H1 (cell line): ENCODE measurements around the gene EXOC1L. TPM values are rescaled to one million over a fixed set of nuclear protein-coding genes. Genes with fewer than 3 reads are reported as not detected.

Experiments
- CTCF ChIA-PET: fragments of 300-600 bp; sonication (Branson Sonifier 250); formaldehyde crosslinking; loops from one replicate; lab custom pipeline; 2021; ENCODE audit not compliant: partially characterized antibody; lab: Charles Lee
- POLR2A ChIA-PET: fragments of 300-600 bp; sonication (Branson Sonifier 250); formaldehyde crosslinking; loops from one replicate; lab custom pipeline; 2021; ENCODE audit warnings: inconsistent platforms; ENCODE audit not compliant: partially characterized antibody; lab: Charles Lee
- DNase-seq, 2 experiments: peaks; one replicate each; pipeline versions ENCODE4 v3.0.0 to v3.0.0-alpha.2; 2010 to 2022; ENCODE audit warnings: low spot score in 2 of 2, low read depth in 1 of 2, mixed read lengths in 1 of 2
- FAIRE-seq: peaks from 2 replicates; lab custom pipeline; 2011; peaks lifted over from hg19 to GRCh38; lab: Jason Lieb, UNC
- H2AFZ ChIP-seq: 2 replicates; pipeline ENCODE4 v1.8.1; 2012; ENCODE audit warnings: low read length, inconsistent platforms
- H2AK5ac ChIP-seq: 2 replicates; pipeline ENCODE4 v1.6.1; 2013; ENCODE audit warnings: low read depth, low read length
- H2BK120ac ChIP-seq: replicated peaks from 2 replicates; pipeline ENCODE3; 2013; ENCODE audit warnings: low read depth, low read length, inconsistent platforms
- H2BK12ac ChIP-seq: 2 replicates; pipeline ENCODE4 v1.6.1; 2013; ENCODE audit warnings: low read depth, low read length
- H2BK15ac ChIP-seq: 2 replicates; pipeline ENCODE4 v1.6.1; 2013; ENCODE audit warnings: low read length
- H2BK20ac ChIP-seq: 2 replicates; pipeline ENCODE4 v1.6.1; 2013; ENCODE audit warnings: low read length
- H2BK5ac ChIP-seq: 2 replicates; pipeline ENCODE4 v1.6.1; 2013; ENCODE audit warnings: low read depth, low read length
- H3K14ac ChIP-seq: 2 replicates; pipeline ENCODE4 v1.6.1; 2013; ENCODE audit warnings: inconsistent platforms; ENCODE audit not compliant: insufficient read length
- H3K18ac ChIP-seq: 2 replicates; pipeline ENCODE4 v1.6.1; 2013; ENCODE audit warnings: low read length; ENCODE audit errors: extremely low read depth
- H3K23ac ChIP-seq: 2 replicates; pipeline ENCODE4 v1.6.1; 2013; ENCODE audit warnings: inconsistent platforms; ENCODE audit not compliant: insufficient read length
- H3K23me2 ChIP-seq: 2 replicates; pipeline ENCODE4 v1.6.1; 2013; ENCODE audit warnings: low read depth, low read length
- H3K27ac ChIP-seq: 2 replicates; pipeline ENCODE4 v1.6.1; 2011; ENCODE audit warnings: low read depth, low read length, inconsistent platforms
- H3K27me3 ChIP-seq, 4 experiments: replicated peaks in 1 of 4; 1 replicate in 1 of 4; 2 replicates in 3 of 4; pipeline versions ENCODE4 v1.6.1 to v1.8.1; 2011 to 2013; ENCODE audit warnings: low read length in 3 of 4, mild to moderate bottlenecking in 3 of 4, inconsistent platforms in 2 of 4, mixed read lengths in 2 of 4, moderate library complexity in 1 of 4; ENCODE audit not compliant: control insufficient read depth in 3 of 4, insufficient read depth in 3 of 4; ENCODE audit errors: extremely low read depth in 1 of 4
- H3K36me3 ChIP-seq, 4 experiments: 2 replicates each; pipeline versions ENCODE4 v1.6.1 to v1.8.1; 2011 to 2013; ENCODE audit warnings: mild to moderate bottlenecking in 4 of 4, low read length in 3 of 4, moderate library complexity in 2 of 4, control low read depth in 1 of 4, inconsistent platforms in 1 of 4; ENCODE audit not compliant: insufficient read depth in 4 of 4, control insufficient read depth in 2 of 4
- H3K4ac ChIP-seq: replicated peaks from 2 replicates; pipeline ENCODE3; 2013; ENCODE audit warnings: low read length, low read depth, mixed read lengths, inconsistent platforms; ENCODE audit not compliant: insufficient read length
- H3K4me1 ChIP-seq, 4 experiments: replicated peaks in 1 of 4; 1 replicate in 1 of 4; 2 replicates in 3 of 4; pipeline versions ENCODE4 v1.6.1 to v1.8.1; 2011 to 2013; ENCODE audit warnings: low read length in 3 of 4, inconsistent platforms in 2 of 4, mixed read lengths in 1 of 4; ENCODE audit not compliant: insufficient read depth in 4 of 4, control insufficient read depth in 3 of 4
- H3K4me2 ChIP-seq, 2 experiments: 2 replicates each; pipeline versions ENCODE4 v1.6.1 to v1.8.1; 2011 to 2013; ENCODE audit warnings: low read depth in 2 of 2, low read length in 2 of 2, control low read depth in 1 of 2, inconsistent platforms in 1 of 2, mild to moderate bottlenecking in 1 of 2; ENCODE audit not compliant: insufficient read depth in 1 of 2
- H3K4me3 ChIP-seq, 4 experiments: fragments of 200-600, 300-600 bp in 1 of 4; sonication (generic), shearing (Covaris generic), sonication (Bioruptor Twin) in 1 of 4; 2 replicates each; pipeline versions ENCODE4 v1.5.1 to v1.8.1; 2011 to 2016; ENCODE audit warnings: low read length in 4 of 4, low read depth in 3 of 4, control low read depth in 2 of 4, inconsistent platforms in 2 of 4, mild to moderate bottlenecking in 2 of 4, mixed read lengths in 1 of 4, moderate library complexity in 1 of 4; ENCODE audit not compliant: insufficient read depth in 2 of 4; ENCODE audit errors: extremely low read depth in 1 of 4
- H3K56ac ChIP-seq: replicated peaks from 2 replicates; pipeline ENCODE3; 2013; ENCODE audit warnings: low read depth, mild to moderate bottlenecking, mixed read lengths, low read length, inconsistent platforms; ENCODE audit not compliant: insufficient read length
- H3K79me1 ChIP-seq: 2 replicates; pipeline ENCODE4 v1.6.1; 2013; ENCODE audit warnings: low read depth, low read length, control low read depth
- H3K79me2 ChIP-seq, 2 experiments: 2 replicates each; pipeline versions ENCODE4 v1.6.1 to v1.8.1; 2012 to 2013; ENCODE audit warnings: low read length in 2 of 2, mild to moderate bottlenecking in 2 of 2, inconsistent platforms in 1 of 2; ENCODE audit not compliant: insufficient read depth in 2 of 2, control insufficient read depth in 1 of 2
- H3K9ac ChIP-seq, 4 experiments: replicated peaks in 1 of 4; 1 replicate in 1 of 4; 2 replicates in 3 of 4; pipeline versions ENCODE4 v1.6.1 to v1.8.1; 2011 to 2013; ENCODE audit warnings: low read depth in 3 of 4, low read length in 3 of 4, control low read depth in 2 of 4, mild to moderate bottlenecking in 2 of 4, moderate library complexity in 2 of 4, inconsistent platforms in 1 of 4; ENCODE audit errors: extremely low read depth in 1 of 4
- H3K9me3 ChIP-seq, 2 experiments: 2 replicates each; pipeline versions ENCODE4 v1.6.1 to v1.8.1; 2012 to 2013; ENCODE audit warnings: mild to moderate bottlenecking in 2 of 2, moderate library complexity in 2 of 2, control low read depth in 1 of 2, inconsistent platforms in 1 of 2, low read depth in 1 of 2, low read length in 1 of 2, mixed read lengths in 1 of 2; ENCODE audit not compliant: insufficient read depth in 2 of 2
- H4K20me1 ChIP-seq, 2 experiments: replicated peaks in 1 of 2; 2 replicates each; pipeline versions ENCODE3 to v1.8.1; 2011 to 2013; ENCODE audit warnings: inconsistent platforms in 2 of 2, low read length in 2 of 2, mild to moderate bottlenecking in 1 of 2; ENCODE audit not compliant: insufficient read depth in 2 of 2, control insufficient read depth in 1 of 2
- H4K5ac ChIP-seq: 2 replicates; pipeline ENCODE4 v1.6.1; 2013; ENCODE audit warnings: low read length, low read depth, mixed read lengths, inconsistent platforms; ENCODE audit not compliant: insufficient read length
- H4K8ac ChIP-seq: 2 replicates; pipeline ENCODE4 v1.8.0; 2013; ENCODE audit warnings: mild to moderate bottlenecking, moderate library complexity, low read length, inconsistent platforms; ENCODE audit not compliant: insufficient read depth; ENCODE audit errors: extremely low read depth
- H4K91ac ChIP-seq: replicated peaks from 2 replicates; pipeline ENCODE3; 2013; ENCODE audit warnings: low read length, mixed read lengths, inconsistent platforms; ENCODE audit not compliant: insufficient read length
- CEBPB ChIP-seq: IDR thresholded peaks from 2 replicates; pipeline ENCODE4 v1.6.1; 2012; ENCODE audit warnings: low read depth, low read length
- CHD1 ChIP-seq: IDR thresholded peaks from 2 replicates; pipeline ENCODE4 v1.6.1; 2012; ENCODE audit warnings: low read depth, low read length, improper control_type of control experiment
- SAP30 ChIP-seq: fragments of 300-600 bp; sonication (generic); IDR thresholded peaks from 2 replicates; pipeline ENCODE4 v1.7.1; 2012; ENCODE audit warnings: low read length, moderate library complexity, mild to moderate bottlenecking, inconsistent platforms; ENCODE audit not compliant: insufficient read depth, insufficient replicate concordance
- WGBS, 2 experiments: shearing (Covaris generic) in 1 of 2; methylation state at CpG; one replicate each; pipeline versions ENCODE4 v1.1.6 to v1.1.7; 2013 to 2015; ENCODE audit warnings: low lambda C conversion rate in 2 of 2, mixed read lengths in 2 of 2, inconsistent platforms in 1 of 2, low coverage in 1 of 2, missing lambda C conversion rate in 1 of 2; ENCODE audit not compliant: insufficient replicate concordance in 2 of 2, insufficient coverage in 1 of 2, insufficient read length in 1 of 2; ENCODE audit errors: extremely low coverage in 1 of 2, missing lambda C conversion rate in 1 of 2; 5-methylcytosine and 5-hydroxymethylcytosine counted together
- polyA plus RNA-seq, 7 experiments: library from polyadenylated mRNA; depleted of rRNA in 3 of 7; stranded (reverse) in 5 of 7; unstranded in 2 of 7; fragments of >200 nt in 5 of 7; fragments of 200-250 nt in 2 of 7; gene quantifications; 1 replicate in 5 of 7; 2 replicates in 1 of 7; 4 replicates in 1 of 7; pipeline versions ENCODE4 v1.2.1 to v1.2.3, GENCODE V29; 2011 to 2013; ENCODE audit warnings: missing spikeins in 2 of 7, mixed read lengths in 2 of 7
- total RNA-seq: library from RNA; stranded (reverse); fragmentation: NEBNext Ultra II Directional; extraction: Animal tissue kit (Norgen Biotek cat#: 25700); gene quantifications from 2 replicates; pipeline ENCODE4 v1.2.1, GENCODE V29; 2021

The EXOC1L gene
- total and polyA plus RNA-seq, 2 of the 8 experiments (the other 6 are each of a cell fraction or from before 2014, with no cell fraction given) = 0.08 TPM; not detected in 1

- Histone ChIP-seq H3K23ac (no peak within 1 kb of the TSS), H2BK15ac (no peak within 1 kb of the TSS), H3K14ac (no peak within 1 kb of the TSS), H3K4me2 (peak within 1 kb of the TSS; percentile 64 to 87), H3K18ac (peak within 1 kb of the TSS; percentile 53; the same call in 1 of the 2 replicates), H3K9me3 (no peaks in the 10 kb centered on the region), H3K23me2 (peaks cover 2% of the 10 kb centered on the region; the same call in 1 of the 2 replicates), H2BK120ac (no peak within 1 kb of the TSS), H3K4me3 (peak within 1 kb of the TSS; percentile 55 to 95 (median 86)), H4K5ac (no peak within 1 kb of the TSS), H3K4ac (no peak within 1 kb of the TSS), H3K36me3 (no peaks in the 10 kb centered on the region), H2AFZ (peak within 1 kb of the TSS; percentile 98; the same call in 1 of the 2 replicates), H4K20me1 (no peaks in the 10 kb centered on the region), H3K79me2 (peaks cover 0 to 10% of the 10 kb centered on the region in 2 experiments; a peak in 2 of 4 replicates), H2AK5ac (no peak within 1 kb of the TSS), H3K27me3 (0 out of 7 replicates have a peak, but pooled peaks cover 0 to 2% (median 0%) of the 10 kb centered on the region in 4 experiments), H3K56ac (no peak within 1 kb of the TSS), H2BK12ac (no peak within 1 kb of the TSS), H3K4me1 (peaks cover 0 to 8% (median 4%) of the 10 kb centered on the region in 4 experiments; a peak in 3 of 7 replicates), H3K27ac (no peak within 1 kb of the TSS), H3K9ac (peak within 1 kb of the TSS in 3 of 4 experiments; percentile 5 to 72 (median 70); a peak in 6 of 7 replicates), H2BK5ac (peak within 1 kb of the TSS; percentile 50; the same call in 1 of the 2 replicates), H4K8ac (peak within 1 kb of the TSS; percentile 86), H2BK20ac (no peak within 1 kb of the TSS), H3K79me1 (no peaks in the 10 kb centered on the region), H4K91ac (peak within 1 kb of the TSS; percentile 25)
- FAIRE-seq (no peak), DNase-seq (peak; percentile 87 to 99)
- WGBS, 2 experiments = 1% methylated on average over 26 of the region's 50 CpGs; no CpG with 5 or more reads in 1 of the 2 experiments
- ChIA-PET CTCF (interaction anchor here (0.5 to 1.1 kb wide), 4 partner anchors 12 to 438 kb away, joined by 3 to 7 read pairs (median 3); no protein-coding TSS in a partner anchor), POLR2A (interaction anchor here (0.5 to 2.1 kb wide), 5 partner anchors 10 to 326 kb away, joined by 3 to 8 read pairs (median 4); partner anchors contain the start of gene EXOC1L)
- TF ChIP-seq CEBPB (no peak), CHD1 (no peak), SAP30 (no peak)
Observed at GRCh38 chr4:55853484-55854046, 34.0 kb downstream of the EXOC1L start, which contains the start of gene EXOC1. Gene EXOC1 (plus strand): TSS chr4:55853648. CDS start chr4:55858324, 4,676 bp downstream.
